ENCODE results near the gene ZNF846.
"Not testable (repeated sequence)": the region's sequence is repeated elsewhere in the genome, so short reads cannot be mapped to it uniquely, and the experiment has no call there.

ZNF846 gene

GRCh38 chr19:9793071-9793591 is 24.6 kb upstream of the ZNF846 start:
- Histone ChIP-seq H3K9me2 (replicated peaks; ENCODE audit: insufficient read depth, low read length) (no peaks in the 10 kb centered on the region), H2AFZ (ENCODE audit: low read depth, low read length, severe bottlenecking) (peak overlapping the region; percentile 84), H4K20me1 (ENCODE audit: low read depth, low read length) (no peaks in the 10 kb centered on the region), H3K27me3 (ENCODE audit: low read length) (no peaks in the 10 kb centered on the region), H3K79me2 (ENCODE audit: insufficient read depth, low read length) (no peaks in the 10 kb centered on the region), H3K4me3 (ENCODE audit: insufficient read depth, low read length, poor library complexity, severe bottlenecking) (peak overlapping the region; percentile 74), H3K36me3 (ENCODE audit: low read length) (no peaks in the 10 kb centered on the region), H3F3A (ENCODE audit: insufficient read depth) (peaks cover 13% of the 10 kb centered on the region), H3K9me3 (ENCODE audit: insufficient read depth, low read length) (no peaks in the 10 kb centered on the region), H3K9ac (ENCODE audit: low read length) (peak overlapping the region; percentile 48), H3K27ac (ENCODE audit: low read depth, low read length) (peak overlapping the region; percentile 43), H3K4me2 (ENCODE audit: low read depth, low read length, poor library complexity, severe bottlenecking) (peak overlapping the region; percentile 78)
- TF ChIP-seq CTCF (IDR thresholded peaks at IDR 0.05; ENCODE audit: insufficient read depth, low read length, poor library complexity, severe bottlenecking): no peak
- no peak for TF ChIP-seq EZH2phosphoT487 (conservative IDR thresholded peaks at IDR 0.05; ENCODE audit: low read length)

- no peak for TF ChIP-seq EZH2phosphoT487 (conservative IDR thresholded peaks at IDR 0.05; ENCODE audit: low read length)
- no peak for TF ChIP-seq CTCF (IDR thresholded peaks at IDR 0.05; ENCODE audit: insufficient read depth, low read length, poor library complexity, severe bottlenecking)
- H3K9me3 ChIP-seq (ENCODE audit: insufficient read depth, low read length): no peaks in the 10 kb centered on the region
- peak overlapping the region; percentile 93 for H2AFZ ChIP-seq (ENCODE audit: low read depth, low read length, severe bottlenecking)
- H3K4me2 ChIP-seq (ENCODE audit: low read depth, low read length, poor library complexity, severe bottlenecking): peak overlapping the region; percentile 78
- H3K27me3 ChIP-seq (ENCODE audit: low read length): no peaks in the 10 kb centered on the region
- H3K27ac ChIP-seq (ENCODE audit: low read depth, low read length): peak overlapping the region; percentile 68
- H3K9me2 ChIP-seq (replicated peaks; ENCODE audit: insufficient read depth, low read length): no peaks in the 10 kb centered on the region
- H3K9ac ChIP-seq (ENCODE audit: low read length): peak overlapping the region; percentile 55
- H3F3A ChIP-seq (ENCODE audit: insufficient read depth): peaks cover 13% of the 10 kb centered on the region
- H3K79me2 ChIP-seq (ENCODE audit: insufficient read depth, low read length): no peaks in the 10 kb centered on the region
- no peaks in the 10 kb centered on the region for H4K20me1 ChIP-seq (ENCODE audit: low read depth, low read length)
- peak overlapping the region; percentile 74 for H3K4me3 ChIP-seq (ENCODE audit: insufficient read depth, low read length, poor library complexity, severe bottlenecking)
- no peaks in the 10 kb centered on the region for H3K36me3 ChIP-seq (ENCODE audit: low read length)
Observed at GRCh38 chr19:9792206-9793070, 23.9 kb upstream of the ZNF846 start.

- Histone ChIP-seq H2AFZ (ENCODE audit: low read depth, low read length, severe bottlenecking) (peak overlapping the region; percentile 93), H3K27me3 (ENCODE audit: low read length) (no peaks in the 10 kb centered on the region), H3K27ac (ENCODE audit: low read depth, low read length) (peak overlapping the region; percentile 68), H3K4me2 (ENCODE audit: low read depth, low read length, poor library complexity, severe bottlenecking) (peak overlapping the region; percentile 78), H3K4me3 (ENCODE audit: insufficient read depth, low read length, poor library complexity, severe bottlenecking) (peak overlapping the region; percentile 74), H3K36me3 (ENCODE audit: low read length) (no peaks in the 10 kb centered on the region), H4K20me1 (ENCODE audit: low read depth, low read length) (no peaks in the 10 kb centered on the region), H3F3A (ENCODE audit: insufficient read depth) (peaks cover 13% of the 10 kb centered on the region), H3K9me3 (ENCODE audit: insufficient read depth, low read length) (no peaks in the 10 kb centered on the region), H3K9me2 (replicated peaks; ENCODE audit: insufficient read depth, low read length) (no peaks in the 10 kb centered on the region), H3K79me2 (ENCODE audit: insufficient read depth, low read length) (no peaks in the 10 kb centered on the region), H3K9ac (ENCODE audit: low read length) (peak overlapping the region; percentile 55)
- TF ChIP-seq CTCF (IDR thresholded peaks at IDR 0.05; ENCODE audit: insufficient read depth, low read length, poor library complexity, severe bottlenecking) (no peak), EZH2phosphoT487 (conservative IDR thresholded peaks at IDR 0.05; ENCODE audit: low read length) (no peak)
Observed at GRCh38 chr19:9791552-9792205, 23.1 kb upstream of the ZNF846 start.

GRCh38 chr19:9791073-9791367 is 22.5 kb upstream of the ZNF846 start:
- not testable (repeated sequence) for H3K79me2 ChIP-seq (ENCODE audit: insufficient read depth, low read length); H3K9me3 ChIP-seq (ENCODE audit: insufficient read depth, low read length); H3K9me2 ChIP-seq (replicated peaks; ENCODE audit: insufficient read depth, low read length); H2AFZ ChIP-seq (ENCODE audit: low read depth, low read length, severe bottlenecking); H3K27ac ChIP-seq (ENCODE audit: low read depth, low read length); H3K27me3 ChIP-seq (ENCODE audit: low read length); H3K36me3 ChIP-seq (ENCODE audit: low read length); H4K20me1 ChIP-seq (ENCODE audit: low read depth, low read length)
- Histone ChIP-seq H3K9ac (ENCODE audit: low read length) (peak overlapping the region; percentile 19; the same call in 1 of the 2 replicates), H3K4me2 (ENCODE audit: low read depth, low read length, poor library complexity, severe bottlenecking) (peak overlapping the region; percentile 72), H3F3A (ENCODE audit: insufficient read depth) (peaks cover 13% of the 10 kb centered on the region), H3K4me3 (ENCODE audit: insufficient read depth, low read length, poor library complexity, severe bottlenecking) (peak overlapping the region; percentile 59)

GRCh38 chr19:9789579-9789978 is 21.0 kb upstream of the ZNF846 start:
- H3K9ac ChIP-seq (ENCODE audit: low read length); H3K36me3 ChIP-seq (ENCODE audit: low read length); H4K20me1 ChIP-seq (ENCODE audit: low read depth, low read length); H3K79me2 ChIP-seq (ENCODE audit: insufficient read depth, low read length); H3F3A ChIP-seq (ENCODE audit: insufficient read depth); H3K9me3 ChIP-seq (ENCODE audit: insufficient read depth, low read length); H3K27me3 ChIP-seq (ENCODE audit: low read length); H3K4me2 ChIP-seq (ENCODE audit: low read depth, low read length, poor library complexity, severe bottlenecking); H2AFZ ChIP-seq (ENCODE audit: low read depth, low read length, severe bottlenecking); H3K4me3 ChIP-seq (ENCODE audit: insufficient read depth, low read length, poor library complexity, severe bottlenecking); H3K27ac ChIP-seq (ENCODE audit: low read depth, low read length); H3K9me2 ChIP-seq (replicated peaks; ENCODE audit: insufficient read depth, low read length): not testable (repeated sequence)

All from SU-DHL-6 (cell line).